HG03097 (cell line): ENCODE data around the gene CERKL.

Experiments
- ATAC-seq: cut with Tn5 transposase; IDR thresholded peaks from one replicate; pipeline ENCODE4 v1.9.1; 2021; ENCODE audit not compliant: unreplicated experiment, low FRiP score

CERKL gene

GRCh38 chr2:181678861-181679543 is 22.1 kb upstream of the CERKL start:
- no peak for ATAC-seq

- ATAC-seq = no peak
Observed at GRCh38 chr2:181677912-181678586, 21.1 kb upstream of the CERKL start.

- ATAC-seq = no peak
Observed at GRCh38 chr2:181675254-181675653, 18.3 kb upstream of the CERKL start.

- ATAC-seq = no peak
Observed at GRCh38 chr2:181674461-181674860, 17.6 kb upstream of the CERKL start.

- ATAC-seq = peak; percentile 9
Observed at GRCh38 chr2:181673173-181673572, 16.3 kb upstream of the CERKL start.

GRCh38 chr2:181672255-181673008 is 15.5 kb upstream of the CERKL start:
- peak; percentile 90 for ATAC-seq

GRCh38 chr2:181670632-181671031 is 13.7 kb upstream of the CERKL start:
- ATAC-seq = no peak

GRCh38 chr2:181667234-181667633 is 10.3 kb upstream of the CERKL start:
- no peak for ATAC-seq

GRCh38 chr2:181662287-181662686 is 5.4 kb upstream of the CERKL start:
- ATAC-seq = no peak

GRCh38 chr2:181660181-181660580 is 3.3 kb upstream of the CERKL start:
- no peak for ATAC-seq

GRCh38 chr2:181658444-181658843 is 1.5 kb upstream of the CERKL start:
- ATAC-seq = no peak

GRCh38 chr2:181657379-181657778 is 474 bp upstream of the CERKL start:
- no peak for ATAC-seq

- ATAC-seq = no peak
Observed at GRCh38 chr2:181655519-181655918, 1.4 kb downstream of the CERKL start.

- ATAC-seq = no peak
Observed at GRCh38 chr2:181649436-181649979, 7.4 kb downstream of the CERKL start.

GRCh38 chr2:181648478-181649155 is 8.3 kb downstream of the CERKL start:
- ATAC-seq = no peak

- ATAC-seq = no peak
Observed at GRCh38 chr2:181646415-181646987, 10.4 kb downstream of the CERKL start.

- no peak for ATAC-seq
Observed at GRCh38 chr2:181643151-181643550, 13.8 kb downstream of the CERKL start.

GRCh38 chr2:181642086-181642485 is 14.8 kb downstream of the CERKL start:
- ATAC-seq = no peak

GRCh38 chr2:181639686-181640085 is 17.2 kb downstream of the CERKL start:
- no peak for ATAC-seq

- peak; percentile 68 for ATAC-seq
Observed at GRCh38 chr2:181632733-181633401, 24.0 kb downstream of the CERKL start.
